ENCODE results near the gene GAN. TPM values are rescaled to one million over a fixed set of nuclear protein-coding genes. Genes with fewer than 3 reads are reported as not detected.

The GAN gene
- total RNA-seq, 4 donors from 2014 or later = 12.9 to 15.7 (median 14.0) TPM

DNA sequence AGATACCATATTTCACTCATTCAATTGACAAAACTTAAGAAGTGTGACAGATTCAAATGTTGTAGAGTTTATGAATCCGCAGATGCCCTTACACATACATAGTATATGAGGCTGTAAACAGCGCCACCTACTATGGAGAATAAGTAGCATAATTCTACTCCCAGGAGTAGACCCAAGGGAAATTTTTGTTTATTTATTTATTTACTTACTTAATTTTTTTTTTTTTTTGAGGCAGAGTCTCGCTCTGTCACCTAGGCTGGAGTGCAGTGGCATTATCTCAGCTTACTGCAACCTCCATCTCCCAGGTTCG is 35.5 kb downstream of the GAN start:
- WGBS, 2 donors (ENCODE audit: low coverage in 1 of 2) = 89 to 98% methylated on average over 2 to 4 of the region's 4 CpGs
- Histone ChIP-seq H3K9me3 (peaks cover 0 to 27% (median 0%) of the 10 kb centered on the region in 3 donors), H3K27ac (no peak overlapping the region), H3K4me3 (no peak overlapping the region), H3K27me3 (no peaks in the 10 kb centered on the region), H3K4me1 (no peaks in the 10 kb centered on the region), H3K36me3 (peaks cover 0 to 26% of the 10 kb centered on the region in 2 donors)
- TF ChIP-seq POLR2AphosphoS5 (IDR thresholded peaks at IDR 0.05) = no peak
- no peak for TF ChIP-seq EP300 (IDR thresholded peaks at IDR 0.05)
- TF ChIP-seq POLR2A (IDR thresholded peaks at IDR 0.05) = no peak
- TF ChIP-seq, protein P1, sequence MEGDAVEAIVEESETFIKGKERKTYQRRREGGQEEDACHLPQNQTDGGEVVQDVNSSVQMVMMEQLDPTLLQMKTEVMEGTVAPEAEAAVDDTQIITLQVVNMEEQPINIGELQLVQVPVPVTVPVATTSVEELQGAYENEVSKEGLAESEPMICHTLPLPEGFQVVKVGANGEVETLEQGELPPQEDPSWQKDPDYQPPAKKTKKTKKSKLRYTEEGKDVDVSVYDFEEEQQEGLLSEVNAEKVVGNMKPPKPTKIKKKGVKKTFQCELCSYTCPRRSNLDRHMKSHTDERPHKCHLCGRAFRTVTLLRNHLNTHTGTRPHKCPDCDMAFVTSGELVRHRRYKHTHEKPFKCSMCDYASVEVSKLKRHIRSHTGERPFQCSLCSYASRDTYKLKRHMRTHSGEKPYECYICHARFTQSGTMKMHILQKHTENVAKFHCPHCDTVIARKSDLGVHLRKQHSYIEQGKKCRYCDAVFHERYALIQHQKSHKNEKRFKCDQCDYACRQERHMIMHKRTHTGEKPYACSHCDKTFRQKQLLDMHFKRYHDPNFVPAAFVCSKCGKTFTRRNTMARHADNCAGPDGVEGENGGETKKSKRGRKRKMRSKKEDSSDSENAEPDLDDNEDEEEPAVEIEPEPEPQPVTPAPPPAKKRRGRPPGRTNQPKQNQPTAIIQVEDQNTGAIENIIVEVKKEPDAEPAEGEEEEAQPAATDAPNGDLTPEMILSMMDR (IDR thresholded peaks at IDR 0.05) = peak in 1 of 4 experiments; percentile 5
- ATAC-seq = no peak

DNA sequence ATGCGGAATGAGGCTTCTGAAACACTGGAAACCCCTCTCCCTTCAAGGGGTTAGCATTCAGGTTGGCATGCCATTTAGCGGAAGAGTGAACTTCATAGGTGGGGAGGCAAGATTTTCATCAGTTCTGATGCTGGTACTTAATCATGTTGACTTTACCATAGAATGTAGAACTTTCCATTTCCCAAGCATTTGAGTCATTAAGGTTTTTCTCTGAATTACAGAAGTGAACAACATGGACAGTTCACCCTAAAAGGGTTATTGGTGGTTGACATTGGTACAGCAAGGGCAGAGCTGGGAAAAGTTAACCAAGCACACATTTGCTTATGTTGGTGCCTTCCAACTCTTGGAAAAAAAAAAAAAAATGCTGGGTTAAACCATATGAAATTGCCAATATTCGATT is 39.1 kb downstream of the GAN start:
- Histone ChIP-seq H3K27me3 (no peaks in the 10 kb centered on the region), H3K4me3 (no peak overlapping the region), H3K9me3 (no peaks in the 10 kb centered on the region), H3K27ac (no peak overlapping the region), H3K4me1 (no peaks in the 10 kb centered on the region), H3K36me3 (peaks cover 0 to 54% of the 10 kb centered on the region in 2 donors)
- 97 to 100% methylated on average over 3 of the region's 3 CpGs for WGBS, 2 donors (ENCODE audit: low coverage in 1 of 2)
- TF ChIP-seq, protein P1 (IDR thresholded peaks at IDR 0.05) = no peak
- no peak for TF ChIP-seq POLR2AphosphoS5 (IDR thresholded peaks at IDR 0.05)
- TF ChIP-seq EP300 (IDR thresholded peaks at IDR 0.05) = no peak
- no peak for TF ChIP-seq POLR2A (IDR thresholded peaks at IDR 0.05)
- ATAC-seq = no peak

- no peaks in the 10 kb centered on the region for H3K27me3 ChIP-seq
- H3K9me3 ChIP-seq = no peaks in the 10 kb centered on the region
- H3K4me3 ChIP-seq = no peak overlapping the region
- 90 to 95% methylated on average over 9 of the region's 9 CpGs for WGBS, 2 donors (ENCODE audit: low coverage in 1 of 2)
- no peak for TF ChIP-seq POLR2AphosphoS5 (IDR thresholded peaks at IDR 0.05)
- no peak for TF ChIP-seq POLR2A (IDR thresholded peaks at IDR 0.05)
- TF ChIP-seq, protein P1 (IDR thresholded peaks at IDR 0.05) = no peak
- no peak for TF ChIP-seq EP300 (IDR thresholded peaks at IDR 0.05)
- H3K36me3 ChIP-seq = peaks cover 0 to 74% of the 10 kb centered on the region in 2 donors
- no peak overlapping the region for H3K27ac ChIP-seq
- no peak for ATAC-seq
- H3K4me1 ChIP-seq = no peaks in the 10 kb centered on the region
Observed at GRCh38 chr16:81357711-81358260, 43.0 kb downstream of the GAN start.

DNA sequence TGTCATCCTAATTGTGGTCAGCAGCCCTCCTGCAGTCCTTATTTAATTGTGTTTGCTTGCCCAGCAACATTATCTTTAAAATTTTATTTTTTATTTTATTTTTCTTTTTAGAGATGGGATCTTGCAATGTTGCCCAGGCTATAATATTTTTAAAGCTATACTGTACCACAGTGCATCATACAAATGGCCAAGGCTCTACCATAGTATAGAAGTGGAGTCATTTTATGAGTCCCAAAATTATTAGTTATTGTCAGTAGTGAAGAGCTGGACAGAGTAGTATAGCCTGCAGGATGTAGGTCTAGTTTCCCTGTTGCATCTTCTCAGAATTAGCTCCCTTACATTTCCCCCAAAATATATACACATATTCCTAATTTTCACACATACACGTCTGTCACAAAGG is 44.1 kb downstream of the GAN start:
- no peak overlapping the region for H3K4me3 ChIP-seq
- no peaks in the 10 kb centered on the region for H3K27me3 ChIP-seq
- 89% methylated on average over 1 of the region's 1 CpG for WGBS, 2 donors (ENCODE audit: low coverage in 1 of 2)
- no peak overlapping the region for H3K27ac ChIP-seq
- H3K36me3 ChIP-seq = peaks cover 0 to 84% of the 10 kb centered on the region in 2 donors
- H3K9me3 ChIP-seq = no peaks in the 10 kb centered on the region
- ATAC-seq = no peak
- no peak for TF ChIP-seq EP300 (IDR thresholded peaks at IDR 0.05)
- TF ChIP-seq, protein P1 (IDR thresholded peaks at IDR 0.05) = no peak
- no peak for TF ChIP-seq POLR2AphosphoS5 (IDR thresholded peaks at IDR 0.05)
- no peak for TF ChIP-seq POLR2A (IDR thresholded peaks at IDR 0.05)
- no peaks in the 10 kb centered on the region for H3K4me1 ChIP-seq

DNA sequence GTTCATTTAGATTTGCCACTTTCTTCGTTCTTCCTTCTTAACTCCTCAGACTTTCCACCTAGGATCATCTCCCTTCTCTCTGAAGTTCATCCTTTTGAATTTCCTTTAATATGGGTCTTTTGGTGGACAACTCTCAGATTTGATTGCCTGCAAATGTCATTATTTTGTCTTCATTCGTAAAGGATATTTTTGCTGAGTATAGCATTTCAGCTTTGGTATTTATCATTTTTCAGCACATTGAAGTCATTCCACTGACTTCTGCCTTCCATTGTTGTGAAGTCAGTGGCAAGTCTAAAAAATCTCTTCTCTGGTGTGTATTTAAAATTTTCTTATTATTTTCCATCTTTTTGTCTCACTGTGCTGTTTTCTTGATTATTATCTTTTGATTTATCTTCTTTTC is 45.4 kb downstream of the GAN start:
- Histone ChIP-seq H3K27me3 (no peaks in the 10 kb centered on the region), H3K36me3 (peaks cover 0 to 87% of the 10 kb centered on the region in 2 donors), H3K4me3 (no peak overlapping the region), H3K9me3 (no peaks in the 10 kb centered on the region), H3K27ac (no peak overlapping the region), H3K4me1 (no peaks in the 10 kb centered on the region)
- WGBS, 2 donors (ENCODE audit: low coverage in 1 of 2) = 88 to 98% methylated on average over 2 of the region's 2 CpGs
- TF ChIP-seq POLR2AphosphoS5 (IDR thresholded peaks at IDR 0.05) (no peak), POLR2A (IDR thresholded peaks at IDR 0.05) (no peak), EP300 (IDR thresholded peaks at IDR 0.05) (no peak)
- TF ChIP-seq, protein P1 (IDR thresholded peaks at IDR 0.05) = no peak
- no peak for ATAC-seq

Measured in gastroesophageal sphincter (tissue), 4 donors.